Lower lobe of right lung (tissue), 2 donors: ENCODE measurements around the gene HIBCH. TPM values are rescaled to one million over a fixed set of nuclear protein-coding genes. Genes with fewer than 3 reads are reported as not detected.
"Not testable (repeated sequence)": the region's sequence is repeated elsewhere in the genome, so short reads cannot be mapped to it uniquely, and the experiment has no call there.

Experiments
- ATAC-seq, 2 donors: fragments of 200-7000 bp; cut with Tn5 transposase; one replicate each; pipeline ENCODE4 v1.9.1; 2020 to 2022; ENCODE audit warnings: mild to moderate bottlenecking in 2 of 2, moderate library complexity in 2 of 2
- DNase-seq: peaks from one replicate; pipeline ENCODE4 v3.0.0-alpha.2; 2020
- H3K27ac ChIP-seq: fragments of 200-600 bp; one replicate; pipeline ENCODE4 v1.8.0; 2022
- H3K27me3 ChIP-seq: fragments of 200-600 bp; one replicate; pipeline ENCODE4 v1.8.0; 2022; ENCODE audit warnings: low read depth
- H3K36me3 ChIP-seq: fragments of 200-600 bp; one replicate; pipeline ENCODE4 v1.8.0; 2022; ENCODE audit warnings: mild to moderate bottlenecking
- H3K4me1 ChIP-seq: fragments of 200-600 bp; one replicate; pipeline ENCODE4 v1.8.0; 2022
- H3K4me3 ChIP-seq: fragments of 200-600 bp; one replicate; pipeline ENCODE4 v1.8.0; 2022; ENCODE audit warnings: mild to moderate bottlenecking
- H3K9me3 ChIP-seq: fragments of 200-600 bp; one replicate; pipeline ENCODE4 v1.8.0; 2022
- CTCF ChIP-seq: fragments of 200-600 bp; IDR thresholded peaks from one replicate; pipeline ENCODE4 v1.8.0; 2022; ENCODE audit warnings: antibody characterized with exemption, mild to moderate bottlenecking
- intact Hi-C: fragments of 100-400 bp; cut with DNase I; formaldehyde crosslinking; loops from one replicate; pipeline ENCODE4 v1.11.0; 2022
- total RNA-seq: library from RNA; stranded (reverse); fragmentation: NEBNext Ultra II Directional; extraction: Animal tissue kit (Norgen Biotek cat#: 25700); gene quantifications from one replicate; pipeline ENCODE4 v1.2.1, GENCODE V29; 2021
- donor health status: DM: no; HTN: yes; CAD: no; lungs with severe emphysema.

HIBCH gene
- total RNA-seq, 1 donor from 2014 or later = 24.3 TPM

GRCh38 chr2:190339394-190339793 lies 19.8 kb upstream of the HIBCH start:
- Histone ChIP-seq H3K27me3 (no peaks in the 10 kb centered on the region), H3K4me3 (no peak overlapping the region), H3K9me3 (no peaks in the 10 kb centered on the region), H3K27ac (no peak overlapping the region), H3K4me1 (peaks cover 6% of the 10 kb centered on the region), H3K36me3 (no peaks in the 10 kb centered on the region)
- intact Hi-C loops = no loop called here
- ATAC-seq (no peak), DNase-seq (no peak)
- TF ChIP-seq CTCF = no peak

GRCh38 chr2:190338453-190338852 lies 18.8 kb upstream of the HIBCH start:
- Histone ChIP-seq H3K27me3 (no peaks in the 10 kb centered on the region), H3K9me3 (no peaks in the 10 kb centered on the region), H3K4me1 (peaks cover 4% of the 10 kb centered on the region), H3K4me3 (no peak overlapping the region), H3K27ac (no peak overlapping the region), H3K36me3 (no peaks in the 10 kb centered on the region)
- ATAC-seq = no peak
- DNase-seq = no peak
- intact Hi-C loops = no loop called here
- TF ChIP-seq CTCF = no peak

DNA sequence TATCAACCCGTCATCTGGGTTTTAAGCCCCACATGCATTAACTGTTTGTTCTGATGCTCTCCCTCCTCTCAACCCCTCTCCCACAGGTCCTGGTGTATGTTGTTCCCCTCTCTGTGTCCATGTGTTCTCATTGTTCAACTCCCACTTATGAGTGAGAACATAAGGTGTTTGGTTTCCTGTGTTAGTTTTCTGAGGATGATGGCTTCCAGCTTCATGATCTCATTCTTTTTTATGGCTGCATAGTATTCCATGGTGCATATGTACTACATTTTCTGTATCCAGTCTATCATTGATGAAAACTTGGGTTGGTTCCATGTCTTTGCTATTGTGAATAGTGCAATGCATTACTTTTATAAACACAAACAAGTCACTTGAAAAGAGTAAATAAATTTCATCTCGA lies 16.8 kb upstream of the HIBCH start:
- no peak overlapping the region for H3K27ac ChIP-seq
- DNase-seq (no peak), ATAC-seq (no peak)
- H3K4me3 ChIP-seq = no peak overlapping the region
- no peaks in the 10 kb centered on the region for H3K36me3 ChIP-seq
- no peak for TF ChIP-seq CTCF
- intact Hi-C loops = no loop called here
- no peaks in the 10 kb centered on the region for H3K9me3 ChIP-seq
- no peaks in the 10 kb centered on the region for H3K27me3 ChIP-seq
- no peaks in the 10 kb centered on the region for H3K4me1 ChIP-seq

DNA sequence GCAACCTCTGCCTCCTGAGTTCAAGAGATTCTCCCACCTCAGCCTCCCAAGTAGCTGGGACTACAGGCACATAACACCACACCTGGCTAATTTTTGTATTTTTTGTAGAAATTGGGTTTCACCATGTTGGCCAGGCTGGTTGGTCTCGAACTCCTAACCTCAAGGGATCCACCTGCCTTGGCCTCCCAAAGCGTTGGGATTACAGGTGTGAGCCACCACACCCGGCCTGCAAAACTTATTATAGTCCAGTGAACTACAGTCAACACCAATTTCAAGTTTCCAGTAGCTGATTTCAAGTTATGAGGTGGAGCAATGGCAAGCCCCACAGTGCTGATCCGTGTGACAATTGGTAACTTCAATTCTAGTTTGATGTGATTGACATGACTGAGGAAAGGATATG lies 16.0 kb upstream of the HIBCH start:
- H3K36me3 ChIP-seq, DNase-seq, H3K9me3 ChIP-seq, H3K27ac ChIP-seq, ATAC-seq, H3K27me3 ChIP-seq, intact Hi-C loops, H3K4me3 ChIP-seq, H3K4me1 ChIP-seq: not testable (repeated sequence)

- H3K9me3 ChIP-seq = no peaks in the 10 kb centered on the region
- no peak overlapping the region for H3K27ac ChIP-seq
- intact Hi-C loops = no loop called here
- TF ChIP-seq CTCF = no peak
- H3K27me3 ChIP-seq = no peaks in the 10 kb centered on the region
- no peak for DNase-seq
- H3K36me3 ChIP-seq = no peaks in the 10 kb centered on the region
- H3K4me3 ChIP-seq = no peak overlapping the region
- ATAC-seq = no peak
- H3K4me1 ChIP-seq = no peaks in the 10 kb centered on the region
These were observed 15.6 kb upstream of the HIBCH start for GRCh38 chr2:190335225-190335559.

GRCh38 chr2:190334479-190335224 lies 15.0 kb upstream of the HIBCH start:
- H3K4me3 ChIP-seq = no peak overlapping the region
- ATAC-seq (peak in 1 of 2 donors; percentile 56), DNase-seq (no peak)
- no peaks in the 10 kb centered on the region for H3K4me1 ChIP-seq
- TF ChIP-seq CTCF = no peak
- H3K36me3 ChIP-seq = no peaks in the 10 kb centered on the region
- H3K9me3 ChIP-seq = no peaks in the 10 kb centered on the region
- intact Hi-C loops = no loop called here
- H3K27ac ChIP-seq = peak overlapping the region; percentile 41
- no peaks in the 10 kb centered on the region for H3K27me3 ChIP-seq
